ENCODE measurements around the gene TTI1. TPM values are rescaled to one million over a fixed set of nuclear protein-coding genes. Genes with fewer than 3 reads are reported as not detected.

The TTI1 gene
- total and polyA plus RNA-seq, 9 of the 15 experiments (the other 6 are each of a cell fraction or from before 2014, with no cell fraction given), result 9.8 to 55.1 (median 39.4) TPM

- Histone ChIP-seq H4K20me1 (replicated peaks; ENCODE audit: control insufficient read depth, insufficient read depth, low read length) (no peaks in the 10 kb centered on the region), H3K27ac (ENCODE audit: extremely low read depth, low read depth, low read length) (no peak overlapping the region), H3K9ac (ENCODE audit: insufficient read depth in 1 of 2, low read depth in 2 of 2, low read length in 2 of 2) (no peak overlapping the region), H3K4me3 (no peak overlapping the region), H3K27me3 (ENCODE audit: control insufficient read depth in 2 of 2, insufficient read depth in 2 of 2, low read length in 2 of 2) (peaks cover 15 to 51% of the 10 kb centered on the region in 2 experiments), H3K4me1 (replicated peaks in 1 of 2; ENCODE audit: control insufficient read depth in 2 of 2, insufficient read depth in 2 of 2, low read length in 2 of 2) (peaks cover 0 to 8% of the 10 kb centered on the region in 2 experiments; a peak in 2 of 5 replicates), H2AFZ (ENCODE audit: low read depth, low read length) (no peak overlapping the region), H3K36me3 (ENCODE audit: control insufficient read depth, insufficient read depth, low read length) (no peaks in the 10 kb centered on the region), H3K79me2 (ENCODE audit: control insufficient read depth, insufficient read depth, low read length) (no peaks in the 10 kb centered on the region), H3K4me2 (ENCODE audit: insufficient read depth, low read length) (no peak overlapping the region), H3K9me3 (replicated peaks; ENCODE audit: control insufficient read depth, insufficient read depth, low read depth, low read length) (0 out of 2 replicates have a peak, but pooled peaks cover 2% of the 10 kb centered on the region), H3K9me1 (ENCODE audit: control insufficient read depth, insufficient read depth, low read length) (no peaks in the 10 kb centered on the region)
- ATAC-seq (no peak), DNase-seq (ENCODE audit: extremely low read depth in 1 of 4, low spot score in 3 of 4) (no peak), FAIRE-seq (no peak)
- BruUV-seq (replicated peaks), result no TSS peak
- no peak for TF ChIP-seq TSHZ1 (CRISPR knock-in tag; IDR thresholded peaks at IDR 0.05)
- no peak for TF ChIP-seq CHCHD3 (CRISPR knock-in tag; IDR thresholded peaks at IDR 0.05)
- ChIA-PET POLR2A (interaction anchor here (0.7 kb wide), 1 partner anchor 11 kb away, joined by 3 read pairs; no protein-coding TSS in a partner anchor), CTCF (ENCODE audit: low intra/inter-chr PET ratio) (no interaction called here)
- in situ Hi-C loops (cut with MboI) (no loop called here), intact Hi-C loops (cut with micrococcal nuclease) (no loop called here)
- 0% methylated on average over 5 of the region's 5 CpGs for WGBS (ENCODE audit: insufficient coverage, low coverage, missing lambda C conversion rate)
Observed at GRCh38 chr20:37946946-37947345, 86.3 kb downstream of the TTI1 start.
